ENCODE data around the gene PIP4K2A. TPM values are rescaled to one million over a fixed set of nuclear protein-coding genes. Genes with fewer than 3 reads are reported as not detected.
A peak's percentile ranks its signal among the peaks of the same experiment; 100 is the strongest.

The PIP4K2A gene
- total RNA-seq, 3 donors from 2014 or later (not counting 1 experiment from before 2014, with no cell fraction given), result 311 to 423 (median 405) TPM

GRCh38 chr10:22625516-22626290 is 88.7 kb downstream of the PIP4K2A start:
- no peaks in the 10 kb centered on the region for H3K36me3 Mint-ChIP-seq
- peak overlapping the region; percentile 89 for H3K4me3 Mint-ChIP-seq
- Histone ChIP-seq H3K4me3 (ENCODE audit: low read length) (no peak overlapping the region), H3K27me3 (ENCODE audit: control insufficient read depth, insufficient read depth, low read length) (no peaks in the 10 kb centered on the region), H3K36me3 (ENCODE audit: control insufficient read depth, insufficient read depth, low read length) (no peaks in the 10 kb centered on the region), H3K9me3 (ENCODE audit: control insufficient read depth, insufficient read depth, low read length) (no peaks in the 10 kb centered on the region), H3K27ac (ENCODE audit: low read length) (peak overlapping the region; percentile 97), H3K4me1 (ENCODE audit: control insufficient read depth, insufficient read depth, low read length) (peaks cover 51% of the 10 kb centered on the region)
- peak overlapping the region; percentile 99 for H3K27ac Mint-ChIP-seq
- H3K9me3 Mint-ChIP-seq, result no peaks in the 10 kb centered on the region
- intact Hi-C loops (cut with micrococcal nuclease), result loop anchor here (1.0 kb wide), 1 partner anchor 10 kb away; no protein-coding TSS in a partner anchor
- ATAC-seq (peak; percentile 47 to 82 (median 74)), DNase-seq (no peak)
- WGBS (ENCODE audit: insufficient coverage), result 65% methylated on average over 6 of the region's 9 CpGs
- no peaks in the 10 kb centered on the region for H3K27me3 Mint-ChIP-seq (ENCODE audit: low read depth in 2 of 2)
- H3K4me1 Mint-ChIP-seq, result peaks cover 89 to 94% of the 10 kb centered on the region in 2 donors
- no peak for TF ChIP-seq CTCF (IDR thresholded peaks at IDR 0.05)

DNA sequence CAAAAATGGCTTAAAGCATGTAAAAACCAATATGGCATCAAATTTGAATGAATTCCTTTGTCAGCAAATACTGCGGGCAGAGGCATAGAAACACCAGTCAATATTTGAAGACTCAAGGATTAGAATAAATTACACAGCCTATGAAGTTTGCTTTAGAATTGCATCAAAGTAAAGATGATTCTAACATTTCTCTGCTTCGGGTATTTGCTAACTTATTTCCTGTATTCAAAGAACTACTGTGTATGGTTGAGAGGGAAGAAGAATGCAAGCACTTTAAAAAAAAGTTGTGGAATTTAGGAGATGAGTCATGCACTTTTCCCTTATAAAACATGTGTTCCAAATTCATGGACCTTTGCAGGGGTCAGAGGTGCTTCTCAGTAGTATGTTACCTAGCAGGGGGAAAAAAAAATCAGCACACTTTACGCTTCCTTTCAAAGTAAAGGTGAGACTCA is 90.1 kb downstream of the PIP4K2A start:
- 83% methylated on average over 1 of the region's 3 CpGs for WGBS (ENCODE audit: insufficient coverage)
- Histone ChIP-seq H3K4me1 (ENCODE audit: control insufficient read depth, insufficient read depth, low read length) (peaks cover 56% of the 10 kb centered on the region), H3K36me3 (ENCODE audit: control insufficient read depth, insufficient read depth, low read length) (no peaks in the 10 kb centered on the region), H3K9me3 (ENCODE audit: control insufficient read depth, insufficient read depth, low read length) (no peaks in the 10 kb centered on the region), H3K27me3 (ENCODE audit: control insufficient read depth, insufficient read depth, low read length) (no peaks in the 10 kb centered on the region), H3K4me3 (ENCODE audit: low read length) (no peak overlapping the region), H3K27ac (ENCODE audit: low read length) (peak overlapping the region; percentile 97)
- DNase-seq, result no peak
- H3K36me3 Mint-ChIP-seq, result no peaks in the 10 kb centered on the region
- no peaks in the 10 kb centered on the region for H3K27me3 Mint-ChIP-seq (ENCODE audit: low read depth in 2 of 2)
- no peaks in the 10 kb centered on the region for H3K9me3 Mint-ChIP-seq
- peak in 1 of 3 donors; percentile 10 for ATAC-seq
- no peak for TF ChIP-seq CTCF (IDR thresholded peaks at IDR 0.05)
- peaks cover 90 to 91% of the 10 kb centered on the region in 2 donors for H3K4me1 Mint-ChIP-seq
- peak overlapping the region; percentile 59 for H3K4me3 Mint-ChIP-seq
- intact Hi-C loops (cut with micrococcal nuclease), result no loop called here
- H3K27ac Mint-ChIP-seq, result peak overlapping the region; percentile 99

DNA sequence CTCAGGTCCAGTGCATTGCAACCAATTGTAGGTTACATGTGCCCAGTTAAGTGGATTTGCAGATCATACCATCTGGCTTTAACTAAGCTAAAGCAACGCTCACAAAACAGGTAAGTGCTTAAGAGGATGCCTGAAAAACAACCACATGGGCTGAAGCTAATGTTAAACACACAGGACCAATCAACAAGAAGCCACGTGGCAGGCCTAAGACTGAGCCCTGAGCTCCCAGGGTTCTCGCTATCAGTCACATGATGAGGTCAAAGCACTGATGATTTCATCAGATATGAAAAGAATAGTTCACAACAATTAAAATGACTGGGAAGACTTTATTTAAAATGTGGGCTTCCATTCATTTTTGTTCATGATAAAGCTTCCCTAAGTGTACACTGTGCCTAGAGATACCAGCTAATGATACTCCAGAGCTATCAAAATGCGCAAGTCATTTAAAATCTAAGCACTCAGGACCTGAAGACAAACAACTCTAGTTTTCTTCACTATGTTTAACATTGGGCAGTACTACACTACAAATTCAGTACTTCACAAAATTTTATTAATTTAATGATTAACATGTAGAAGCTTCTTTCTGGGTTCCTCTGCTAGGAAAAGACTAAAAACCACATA is 90.6 kb downstream of the PIP4K2A start:
- H3K27me3 Mint-ChIP-seq (ENCODE audit: low read depth in 2 of 2), result no peaks in the 10 kb centered on the region
- DNase-seq (no peak), ATAC-seq (no peak)
- Histone ChIP-seq H3K4me1 (ENCODE audit: control insufficient read depth, insufficient read depth, low read length) (peaks cover 57% of the 10 kb centered on the region), H3K27me3 (ENCODE audit: control insufficient read depth, insufficient read depth, low read length) (no peaks in the 10 kb centered on the region), H3K4me3 (ENCODE audit: low read length) (no peak overlapping the region), H3K9me3 (ENCODE audit: control insufficient read depth, insufficient read depth, low read length) (no peaks in the 10 kb centered on the region), H3K27ac (ENCODE audit: low read length) (peak overlapping the region; percentile 97), H3K36me3 (ENCODE audit: control insufficient read depth, insufficient read depth, low read length) (no peaks in the 10 kb centered on the region)
- intact Hi-C loops (cut with micrococcal nuclease), result no loop called here
- no peaks in the 10 kb centered on the region for H3K9me3 Mint-ChIP-seq
- peak overlapping the region; percentile 59 for H3K4me3 Mint-ChIP-seq
- no peak for TF ChIP-seq CTCF (IDR thresholded peaks at IDR 0.05)
- WGBS (ENCODE audit: insufficient coverage), result 66% methylated on average over 4 of the region's 4 CpGs
- H3K27ac Mint-ChIP-seq, result peak overlapping the region; percentile 99
- H3K4me1 Mint-ChIP-seq, result peaks cover 90 to 91% of the 10 kb centered on the region in 2 donors
- no peaks in the 10 kb centered on the region for H3K36me3 Mint-ChIP-seq

Data from natural killer cell (primary cell).